Left forelimb (tissue), 1 donor: Measurements from ENCODE around the gene OMG.
"Not testable (repeated sequence)": the region's sequence is repeated elsewhere in the genome, so short reads cannot be mapped to it uniquely, and the experiment has no call there.

Experiments used
- DNase-seq: peaks from one replicate; pipeline ENCODE4 v3.0.0-alpha.2; 2018; ENCODE audit warnings: low spot score

The OMG gene

GRCh38 chr17:31297090-31297489 lies at the start of gene OMG:
Gene OMG (minus strand): TSS chr17:31297239. CDS start chr17:31296331, 908 bp downstream.
- no peak for DNase-seq

- DNase-seq, result not testable (repeated sequence)
These were observed 48.2 kb upstream of the OMG start for GRCh38 chr17:31345191-31345747.

GRCh38 chr17:31339906-31340661 lies 43.0 kb upstream of the OMG start:
- no peak for DNase-seq

GRCh38 chr17:31329221-31329620 lies 32.2 kb upstream of the OMG start:
- no peak for DNase-seq

GRCh38 chr17:31328160-31328535 lies 31.1 kb upstream of the OMG start:
- no peak for DNase-seq

GRCh38 chr17:31327534-31328159 lies 30.6 kb upstream of the OMG start:
- DNase-seq, result no peak

GRCh38 chr17:31323551-31323950 lies 26.5 kb upstream of the OMG start:
- no peak for DNase-seq

GRCh38 chr17:31321966-31322365 lies 24.9 kb upstream of the OMG start:
- no peak for DNase-seq

- no peak for DNase-seq
These were observed 24.4 kb upstream of the OMG start, which contains the start of gene EVI2A for GRCh38 chr17:31321481-31321880. Gene EVI2A (minus strand): TSS chr17:31321622. CDS start chr17:31319013, 2,609 bp downstream.

GRCh38 chr17:31320791-31321190 lies 23.8 kb upstream of the OMG start:
- no peak for DNase-seq

GRCh38 chr17:31320241-31320640 lies 23.2 kb upstream of the OMG start:
- DNase-seq, result no peak

- no peak for DNase-seq
These were observed 22.0 kb upstream of the OMG start for GRCh38 chr17:31318851-31319661.

- DNase-seq, result no peak
These were observed 21.3 kb upstream of the OMG start for GRCh38 chr17:31318298-31318801.

- no peak for DNase-seq
These were observed 17.7 kb upstream of the OMG start for GRCh38 chr17:31314782-31315100.

- DNase-seq, result no peak
These were observed 17.1 kb upstream of the OMG start, which contains the start of gene EVI2B for GRCh38 chr17:31313982-31314781. Gene EVI2B (minus strand): TSS chr17:31314054. CDS start chr17:31305609, 8,445 bp downstream.

- DNase-seq, result not testable (repeated sequence)
These were observed 15.2 kb upstream of the OMG start for GRCh38 chr17:31312223-31312622.

- no peak for DNase-seq
These were observed 14.5 kb upstream of the OMG start for GRCh38 chr17:31311526-31311925.

- no peak for DNase-seq
These were observed 13.8 kb upstream of the OMG start for GRCh38 chr17:31310886-31311285.

- no peak for DNase-seq
These were observed 13.2 kb upstream of the OMG start for GRCh38 chr17:31310260-31310659.

- no peak for DNase-seq
These were observed 12.5 kb upstream of the OMG start for GRCh38 chr17:31309556-31309955.
